HEK293T (cell line): ENCODE measurements around the gene WDFY1.

Experiments
- CTCF ChIA-PET: fragments of 350-600 bp; formaldehyde crosslinking; extraction: SDS; loops from one replicate; lab custom pipeline; 2021; ENCODE audit warnings: antibody characterized with exemption, inconsistent platforms; lab: Yijun Ruan, JAX
- POLR2A ChIA-PET: fragments of 350-600 bp; formaldehyde crosslinking; extraction: SDS; loops from one replicate; lab custom pipeline; 2020; ENCODE audit warnings: antibody characterized with exemption, inconsistent platforms; lab: Yijun Ruan, JAX
- DNase-seq: peaks from one replicate; pipeline ENCODE4 v3.0.0; 2012; ENCODE audit warnings: mixed read lengths; ENCODE audit errors: extremely low spot score
- ARNT ChIP-seq: fragments of 450-650 bp; IDR thresholded peaks from 2 replicates; pipeline ENCODE4 v1.6.1; 2017; ENCODE audit warnings: mild to moderate bottlenecking
- BHLHE40 ChIP-seq: fragments of 450-650 bp; IDR thresholded peaks from 2 replicates; pipeline ENCODE4 v1.6.1; 2016; ENCODE audit warnings: mild to moderate bottlenecking, moderate library complexity, borderline replicate concordance
- CTBP1 ChIP-seq: fragments of 450-650 bp; IDR thresholded peaks from 2 replicates; pipeline ENCODE4 v1.6.1; 2016; ENCODE audit warnings: borderline replicate concordance
- ELF4 ChIP-seq: fragments of 450-650 bp; IDR thresholded peaks from 2 replicates; pipeline ENCODE4 v1.6.1; 2017; ENCODE audit warnings: antibody characterized with exemption
- FOXA1 ChIP-seq: fragments of 450-650 bp; IDR thresholded peaks from 2 replicates; pipeline ENCODE4 v1.6.1; 2016; ENCODE audit warnings: mild to moderate bottlenecking
- FOXK2 ChIP-seq: fragments of 450-650 bp; IDR thresholded peaks from 2 replicates; pipeline ENCODE4 v1.6.1; 2016; ENCODE audit warnings: mild to moderate bottlenecking
- FOXM1 ChIP-seq: fragments of 450-650 bp; IDR thresholded peaks from 2 replicates; pipeline ENCODE4 v1.6.1; 2017; ENCODE audit warnings: mild to moderate bottlenecking, borderline replicate concordance
- HDGF ChIP-seq: fragments of 450-650 bp; IDR thresholded peaks from 2 replicates; pipeline ENCODE4 v1.6.1; 2017; ENCODE audit warnings: antibody characterized with exemption, borderline replicate concordance
- L3MBTL2 ChIP-seq: fragments of 450-650 bp; conservative IDR thresholded peaks from 2 replicates; pipeline ENCODE4 v1.6.1; 2016; ENCODE audit warnings: mild to moderate bottlenecking
- LEF1 ChIP-seq: fragments of 450-650 bp; IDR thresholded peaks from 2 replicates; pipeline ENCODE4 v1.6.1; 2017; ENCODE audit warnings: mild to moderate bottlenecking, borderline replicate concordance
- NFRKB ChIP-seq: fragments of 450-650 bp; IDR thresholded peaks from 2 replicates; pipeline ENCODE4 v1.6.1; 2016; ENCODE audit warnings: mild to moderate bottlenecking, moderate library complexity
- SP1 ChIP-seq: fragments of 450-650 bp; IDR thresholded peaks from 2 replicates; pipeline ENCODE4 v1.6.1; 2017
- SUZ12 ChIP-seq: fragments of 450-650 bp; IDR thresholded peaks from 2 replicates; pipeline ENCODE4 v1.6.1; 2016; ENCODE audit warnings: mild to moderate bottlenecking
- TARDBP ChIP-seq: fragments of 450-650 bp; IDR thresholded peaks from 2 replicates; pipeline ENCODE4 v1.6.1; 2016
- ZNF384 ChIP-seq: fragments of 450-650 bp; IDR thresholded peaks from 2 replicates; pipeline ENCODE4 v1.6.1; 2016
- TF ChIP-seq, protein P1 (sequence below): fragments of 450-650 bp; IDR thresholded peaks from 2 replicates; pipeline ENCODE4 v1.6.1; 2016

Gene WDFY1, protein sequence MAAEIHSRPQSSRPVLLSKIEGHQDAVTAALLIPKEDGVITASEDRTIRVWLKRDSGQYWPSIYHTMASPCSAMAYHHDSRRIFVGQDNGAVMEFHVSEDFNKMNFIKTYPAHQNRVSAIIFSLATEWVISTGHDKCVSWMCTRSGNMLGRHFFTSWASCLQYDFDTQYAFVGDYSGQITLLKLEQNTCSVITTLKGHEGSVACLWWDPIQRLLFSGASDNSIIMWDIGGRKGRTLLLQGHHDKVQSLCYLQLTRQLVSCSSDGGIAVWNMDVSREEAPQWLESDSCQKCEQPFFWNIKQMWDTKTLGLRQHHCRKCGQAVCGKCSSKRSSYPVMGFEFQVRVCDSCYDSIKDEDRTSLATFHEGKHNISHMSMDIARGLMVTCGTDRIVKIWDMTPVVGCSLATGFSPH

DNA sequence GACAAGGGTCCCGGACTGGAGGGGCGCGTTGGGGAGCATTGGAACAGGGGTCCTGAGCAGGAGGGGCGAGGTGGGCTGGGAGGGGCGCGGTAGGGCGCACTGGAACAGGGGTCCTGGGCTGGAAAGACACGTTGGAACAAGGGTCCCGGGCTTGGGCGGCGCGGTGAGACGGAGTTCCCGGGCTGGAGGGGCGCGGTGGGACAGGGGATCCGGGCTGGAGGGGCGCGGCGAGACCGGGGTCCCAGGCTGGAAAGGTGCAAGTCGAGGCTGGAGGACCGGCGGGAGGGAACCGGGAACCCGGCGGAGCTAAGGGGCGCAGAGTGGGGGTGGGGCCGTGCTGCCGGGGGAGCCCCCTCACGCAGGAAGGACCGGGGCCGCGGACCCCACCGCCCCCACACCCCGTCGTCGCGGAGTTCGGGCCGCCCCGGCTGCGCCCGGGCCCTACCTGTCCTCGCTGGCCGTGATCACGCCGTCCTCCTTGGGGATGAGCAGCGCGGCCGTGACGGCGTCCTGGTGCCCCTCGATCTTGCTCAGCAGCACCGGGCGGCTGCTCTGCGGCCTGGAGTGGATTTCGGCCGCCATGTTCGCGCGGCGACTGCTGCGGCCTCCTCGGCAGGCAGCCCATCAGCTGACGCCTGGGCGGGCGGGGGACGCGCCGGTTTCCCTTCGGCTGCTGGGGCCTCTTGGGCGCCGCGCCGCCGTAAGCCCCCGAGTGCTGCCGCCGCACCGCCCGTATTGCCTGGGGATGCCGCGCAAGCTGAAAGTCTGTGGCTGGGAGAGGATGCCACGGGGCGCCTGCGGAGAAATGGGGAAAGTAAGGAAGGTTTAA, at the start of gene WDFY1:
WDFY1 (minus strand) TSS at position 633 of the 829 bp plus-strand sequence; CDS start at position 582, 51 bp downstream.
- CTCF ChIA-PET: interaction anchor here (0.7 kb wide), 1 partner anchor 1906 kb away, joined by 5 read pairs; no protein-coding TSS in a partner anchor
- DNase-seq: peak; percentile 95

DNA sequence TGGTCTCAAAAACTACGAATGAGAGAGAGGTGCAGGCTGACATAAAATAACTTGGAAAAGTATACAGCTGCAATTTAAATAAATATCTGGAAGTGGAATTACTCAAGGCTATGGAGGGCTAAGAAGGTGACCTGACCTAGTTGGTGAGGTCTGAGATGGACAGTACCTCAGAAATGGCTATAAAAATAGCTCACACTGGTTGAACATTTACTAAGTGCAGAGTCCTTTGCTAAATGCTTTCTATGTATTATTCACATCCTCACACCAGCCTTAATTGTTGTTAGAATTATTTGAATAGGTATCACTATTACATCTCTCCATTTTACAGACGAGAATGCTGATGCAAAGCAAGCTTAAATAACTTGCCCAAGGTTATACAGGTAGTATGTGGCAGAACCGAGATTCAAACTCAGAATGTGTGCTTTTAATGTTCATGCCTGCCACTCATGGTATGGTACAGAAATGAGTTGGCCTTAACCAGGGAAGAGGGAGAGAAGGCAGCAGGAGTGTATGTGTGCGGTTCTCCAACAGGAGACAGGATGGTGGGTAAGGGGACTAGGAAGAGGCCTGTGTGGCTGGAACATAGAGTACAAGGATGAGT, 49.5 kb upstream of the WDFY1 start:
- no peak for DNase-seq
- CTCF ChIA-PET: interaction anchor here (0.8 to 3.9 kb wide), 5 partner anchors 10 to 373 kb away, joined by 3 to 54 read pairs (median 6); no protein-coding TSS in a partner anchor
- POLR2A ChIA-PET: no interaction called here
- TF ChIP-seq ARNT (no peak), FOXA1 (no peak), SUZ12 (no peak), L3MBTL2 (no peak), NFRKB (no peak), ZNF384 (no peak), FOXM1 (no peak), FOXK2 (no peak), BHLHE40 (no peak), TARDBP (no peak), LEF1 (no peak), SP1 (no peak), HDGF (no peak), CTBP1 (no peak)
- TF ChIP-seq, protein P1, sequence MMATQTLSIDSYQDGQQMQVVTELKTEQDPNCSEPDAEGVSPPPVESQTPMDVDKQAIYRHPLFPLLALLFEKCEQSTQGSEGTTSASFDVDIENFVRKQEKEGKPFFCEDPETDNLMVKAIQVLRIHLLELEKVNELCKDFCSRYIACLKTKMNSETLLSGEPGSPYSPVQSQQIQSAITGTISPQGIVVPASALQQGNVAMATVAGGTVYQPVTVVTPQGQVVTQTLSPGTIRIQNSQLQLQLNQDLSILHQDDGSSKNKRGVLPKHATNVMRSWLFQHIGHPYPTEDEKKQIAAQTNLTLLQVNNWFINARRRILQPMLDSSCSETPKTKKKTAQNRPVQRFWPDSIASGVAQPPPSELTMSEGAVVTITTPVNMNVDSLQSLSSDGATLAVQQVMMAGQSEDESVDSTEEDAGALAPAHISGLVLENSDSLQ: no peak

More for the DNA sequence above, at the start of gene WDFY1:
- POLR2A ChIA-PET: interaction anchor here (0.7 to 1.6 kb wide), 4 partner anchors 10 to 36 kb away, joined by 3 to 4 read pairs (median 3); no protein-coding TSS in a partner anchor
- TF ChIP-seq ZNF384: no peak
- TF ChIP-seq FOXM1: peak; percentile 81
- TF ChIP-seq, protein P1: peak; percentile 63; the same call in 1 of the 2 replicates
- 0 out of 2 replicates have a peak, but pooled peaks have one; percentile 23 for TF ChIP-seq LEF1
- peak; percentile 24; the same call in 1 of the 2 replicates for TF ChIP-seq ELF4

DNA sequence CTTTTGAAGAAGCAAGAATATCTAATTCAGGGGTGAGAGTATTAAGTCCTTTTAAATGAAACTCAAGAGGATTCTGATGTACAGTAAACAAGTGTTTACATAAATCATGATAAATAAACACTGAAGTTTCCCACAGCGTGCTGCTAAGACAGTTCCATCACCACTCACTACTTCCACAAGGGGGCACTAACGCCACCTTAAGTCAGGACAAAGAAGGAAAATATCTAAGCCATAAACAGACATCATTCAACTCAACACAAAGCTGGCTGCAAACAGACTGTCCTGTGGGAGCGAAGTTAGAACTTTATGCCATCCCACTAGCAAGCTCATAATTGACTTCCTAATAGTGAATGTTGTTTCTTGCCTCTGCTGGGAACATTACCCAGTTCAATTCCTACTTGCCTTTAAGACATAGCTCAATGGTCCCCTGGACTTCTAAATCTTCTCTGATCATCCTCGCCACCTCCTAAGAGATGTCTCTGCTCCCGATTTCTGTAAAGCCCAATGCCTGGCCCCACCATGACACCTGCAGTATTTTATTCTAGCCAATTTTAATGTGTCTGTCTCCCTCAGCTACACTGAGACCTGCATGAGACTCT, 48.6 kb upstream of the WDFY1 start:
- TF ChIP-seq TARDBP (no peak), FOXK2 (no peak)
- TF ChIP-seq, protein P1: 0 out of 2 replicates have a peak, but pooled peaks have one; percentile 19
- ChIA-PET CTCF (interaction anchor here (0.6 to 3.9 kb wide), 10 partner anchors 11 to 293 kb away, joined by 3 to 54 read pairs (median 4); no protein-coding TSS in a partner anchor), POLR2A (no interaction called here)
- DNase-seq: peak; percentile 76

DNA sequence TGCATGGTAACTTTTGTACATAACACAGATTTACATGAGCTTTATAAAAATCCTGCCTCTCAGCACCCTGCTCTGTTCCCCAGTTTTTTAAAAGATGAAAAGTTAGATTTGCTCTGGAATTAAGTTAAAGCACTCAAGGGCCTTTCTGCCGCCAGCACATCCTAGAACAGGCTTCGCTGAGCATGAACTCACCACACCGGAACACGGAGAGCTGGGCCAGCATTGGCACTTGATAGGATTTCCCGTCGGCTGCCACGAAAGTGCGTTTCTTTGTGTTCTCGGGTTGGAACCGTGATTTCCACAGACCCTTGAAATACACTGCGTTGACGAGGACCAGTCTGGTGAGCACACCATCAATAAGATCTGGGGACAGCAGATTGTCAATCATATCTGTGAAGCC, 46.5 kb upstream of the WDFY1 start:
- DNase-seq: no peak
- ChIA-PET CTCF (interaction anchor here (3.9 kb wide), 1 partner anchor 292 kb away, joined by 54 read pairs; no protein-coding TSS in a partner anchor), POLR2A (no interaction called here)
- no peak for TF ChIP-seq L3MBTL2

DNA sequence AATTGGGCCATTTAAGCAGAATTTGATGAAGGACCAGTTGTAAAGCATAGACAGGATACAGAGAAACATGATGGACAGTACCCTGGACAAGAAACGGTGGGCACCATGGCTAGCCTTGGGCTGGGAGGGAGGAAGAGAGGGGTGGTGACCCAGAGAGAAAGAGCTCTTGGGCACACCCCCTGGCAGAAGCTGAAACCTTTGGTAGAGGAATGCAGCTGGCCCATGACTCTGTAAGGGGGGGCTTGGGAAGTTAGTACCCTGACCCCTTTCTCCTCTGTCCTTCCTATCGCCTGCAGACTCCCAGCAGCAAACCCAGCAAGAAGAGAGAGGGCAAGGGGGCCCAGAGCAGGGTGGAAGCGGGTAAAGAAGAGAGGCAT, 44.7 kb upstream of the WDFY1 start:
- POLR2A ChIA-PET: no interaction called here

More for the DNA sequence above, 44.7 kb upstream of the WDFY1 start:
- no peak for TF ChIP-seq FOXA1
- TF ChIP-seq LEF1: no peak
- TF ChIP-seq TARDBP: no peak
- TF ChIP-seq HDGF: no peak
- TF ChIP-seq ARNT: no peak
- no peak for TF ChIP-seq ELF4
- no peak for TF ChIP-seq ZNF384
- TF ChIP-seq FOXK2: no peak
- no peak for TF ChIP-seq NFRKB
- no peak for TF ChIP-seq SUZ12
- no peak for TF ChIP-seq L3MBTL2
- no peak for TF ChIP-seq FOXM1
- no peak for TF ChIP-seq BHLHE40
- DNase-seq: no peak
- CTCF ChIA-PET: interaction anchor here (0.7 to 1.5 kb wide), 2 partner anchors 10 to 20 kb away, joined by 6 read pairs; no protein-coding TSS in a partner anchor
